NCI-H2227 (cell line): ENCODE data around the gene FRMD8.
"Not testable (repeated sequence)": the region's sequence is repeated elsewhere in the genome, so short reads cannot be mapped to it uniquely, and the experiment has no call there.

Experiments
- DNase-seq: peaks from one replicate; lab custom pipeline; 2025; ENCODE audit not compliant: unreplicated experiment; lab: John Stamatoyannopoulos, UW

FRMD8 gene

DNA sequence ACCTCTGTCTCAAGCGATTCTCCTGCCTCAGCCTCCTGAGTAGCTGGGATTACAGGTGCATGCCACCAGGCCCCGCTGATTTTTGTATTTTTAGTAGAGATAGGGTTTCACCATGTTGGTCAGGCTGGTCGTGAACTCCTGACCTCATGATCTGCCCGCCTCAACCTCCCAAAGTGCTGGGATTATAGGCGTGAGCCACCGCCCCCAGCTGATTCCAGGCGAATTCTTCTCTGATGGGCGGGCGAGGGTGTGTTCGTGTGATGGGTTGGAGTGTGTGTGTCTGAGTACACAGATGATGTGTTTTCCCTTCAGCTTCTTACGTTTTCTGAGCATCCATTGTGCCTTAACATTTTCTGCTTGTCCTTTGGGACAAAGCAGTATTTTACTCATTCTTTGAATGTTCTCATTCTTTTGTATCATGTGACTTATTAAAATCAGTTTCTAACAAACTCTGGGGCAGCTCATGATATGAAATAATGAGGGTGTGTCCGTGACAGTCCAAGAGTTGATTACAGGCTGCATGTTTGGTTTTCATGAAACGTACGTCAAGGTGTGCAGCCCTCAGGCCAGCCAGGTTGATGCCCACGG is 26.7 kb downstream of the FRMD8 start:
- not testable (repeated sequence) for DNase-seq

DNA sequence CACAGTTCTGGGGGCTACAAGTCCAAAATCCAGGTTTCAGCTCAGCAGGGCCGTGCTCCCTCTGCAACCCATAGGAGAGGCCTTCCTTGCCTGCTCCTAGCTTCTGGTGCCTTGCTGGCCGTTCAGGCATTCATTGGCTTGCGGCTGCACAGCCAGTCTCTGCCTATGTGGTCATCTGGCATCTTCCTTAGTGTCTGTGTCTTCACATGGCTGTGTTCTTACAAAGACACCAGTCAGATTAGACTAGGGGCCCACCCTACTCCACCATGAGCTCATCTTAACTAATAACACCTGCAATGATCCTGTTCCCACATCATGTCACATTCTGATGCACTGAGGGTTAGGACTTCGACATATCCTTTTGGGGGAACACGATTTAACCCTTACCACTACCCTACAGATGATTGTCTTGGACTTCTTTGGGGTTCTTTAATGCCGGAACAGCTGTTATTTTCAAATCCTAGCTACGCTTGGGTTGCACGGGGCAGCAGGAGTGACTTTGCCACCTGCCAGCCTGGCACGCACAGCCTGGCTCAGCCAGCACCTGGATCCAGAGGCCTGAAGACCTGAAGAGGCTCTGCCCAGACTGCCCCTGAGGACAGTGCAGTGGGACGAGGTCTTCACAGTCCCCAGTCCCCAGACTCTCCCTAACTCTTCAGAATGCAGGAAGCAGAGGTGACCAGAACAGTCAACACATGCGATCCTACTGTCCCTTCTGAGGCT is 28.5 kb downstream of the FRMD8 start:
- DNase-seq = no peak

- DNase-seq = no peak
Observed at GRCh38 chr11:65415499-65416340, 29.3 kb downstream of the FRMD8 start.

DNA sequence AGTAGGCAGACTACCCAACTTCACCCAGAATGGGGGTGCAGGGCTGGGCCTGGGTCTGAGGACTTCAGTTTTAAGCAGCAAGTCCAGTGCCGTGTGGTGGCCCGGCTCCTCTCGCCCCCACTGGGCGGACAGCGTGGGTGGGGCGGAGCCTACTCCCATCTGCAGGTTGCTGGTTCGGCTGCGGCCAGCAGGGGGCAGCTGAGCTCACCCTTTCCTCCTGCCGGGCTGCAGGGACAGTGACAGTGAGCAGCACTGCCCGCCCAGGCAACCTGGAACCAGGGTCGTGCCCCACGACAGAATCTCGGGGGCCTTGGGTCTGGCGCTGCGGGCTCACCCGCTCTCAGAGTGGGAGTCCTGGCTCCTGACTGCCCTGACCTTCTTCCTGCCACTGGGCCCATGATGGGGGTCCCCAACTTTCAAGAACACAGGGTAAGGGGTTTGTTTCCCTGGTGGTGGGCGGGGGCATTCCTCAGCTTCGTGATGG is 29.9 kb downstream of the FRMD8 start:
- peak; percentile 91 for DNase-seq

DNA sequence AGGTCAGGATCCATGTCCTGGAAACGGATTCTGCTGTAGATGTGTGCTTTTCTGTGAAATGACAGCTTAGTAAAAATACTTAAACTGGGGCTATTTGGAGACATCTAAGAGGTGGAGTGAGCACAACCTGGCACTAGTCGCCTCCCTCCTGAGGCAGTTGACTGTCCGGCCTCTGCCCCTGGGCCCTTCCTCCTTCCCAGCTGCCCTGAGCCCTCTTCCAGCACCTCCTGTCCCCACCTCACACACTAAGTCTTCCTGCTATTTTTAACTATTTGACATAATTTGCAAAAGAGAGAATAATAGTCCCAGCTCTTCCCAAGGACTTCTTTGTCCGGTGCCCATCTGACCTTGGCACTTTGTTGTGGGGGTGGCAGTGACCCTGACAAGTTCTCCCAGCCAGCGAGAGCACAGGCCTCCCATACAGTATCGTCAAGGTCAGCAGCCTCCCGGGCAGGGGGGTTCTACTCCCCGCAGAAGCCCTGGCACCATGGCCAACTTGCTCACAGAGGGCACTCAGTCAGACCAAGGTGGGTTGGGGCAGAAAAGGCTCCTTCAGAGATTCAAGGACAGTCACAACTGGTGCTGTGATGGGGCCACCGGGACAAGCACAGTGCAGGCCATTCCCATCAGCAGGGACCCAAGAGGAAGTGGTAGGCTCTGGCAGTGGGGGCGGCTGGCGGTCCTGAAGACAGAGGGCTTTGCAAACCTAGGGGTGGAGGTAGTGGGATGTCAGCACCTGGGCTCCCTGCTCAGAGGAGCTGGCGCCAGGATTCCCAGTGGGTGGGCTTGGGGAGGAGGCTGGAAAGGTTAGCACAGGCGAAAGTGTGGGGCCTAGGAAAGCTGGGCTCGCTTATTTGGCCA is 30.6 kb downstream of the FRMD8 start:
- no peak for DNase-seq

- no peak for DNase-seq
Observed at GRCh38 chr11:65417702-65418430, 31.4 kb downstream of the FRMD8 start.

DNA sequence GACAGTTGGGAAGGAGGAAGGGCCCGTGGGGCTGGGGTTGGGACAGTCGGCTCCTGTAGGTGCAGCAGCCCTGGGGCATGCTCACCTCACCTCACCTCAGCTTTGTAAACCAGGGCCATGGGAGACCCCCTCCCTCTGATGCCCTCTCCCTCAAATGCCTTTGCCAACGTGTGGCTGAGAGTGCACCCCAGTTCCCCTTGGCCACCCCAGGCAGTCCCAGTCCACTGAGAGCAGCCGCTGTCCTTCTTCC is 31.9 kb downstream of the FRMD8 start:
- DNase-seq = no peak

- peak; percentile 92 for DNase-seq
Observed at GRCh38 chr11:65418681-65419459, 32.4 kb downstream of the FRMD8 start.

GRCh38 chr11:65419460-65419771 is 33.0 kb downstream of the FRMD8 start:
- DNase-seq = no peak

DNA sequence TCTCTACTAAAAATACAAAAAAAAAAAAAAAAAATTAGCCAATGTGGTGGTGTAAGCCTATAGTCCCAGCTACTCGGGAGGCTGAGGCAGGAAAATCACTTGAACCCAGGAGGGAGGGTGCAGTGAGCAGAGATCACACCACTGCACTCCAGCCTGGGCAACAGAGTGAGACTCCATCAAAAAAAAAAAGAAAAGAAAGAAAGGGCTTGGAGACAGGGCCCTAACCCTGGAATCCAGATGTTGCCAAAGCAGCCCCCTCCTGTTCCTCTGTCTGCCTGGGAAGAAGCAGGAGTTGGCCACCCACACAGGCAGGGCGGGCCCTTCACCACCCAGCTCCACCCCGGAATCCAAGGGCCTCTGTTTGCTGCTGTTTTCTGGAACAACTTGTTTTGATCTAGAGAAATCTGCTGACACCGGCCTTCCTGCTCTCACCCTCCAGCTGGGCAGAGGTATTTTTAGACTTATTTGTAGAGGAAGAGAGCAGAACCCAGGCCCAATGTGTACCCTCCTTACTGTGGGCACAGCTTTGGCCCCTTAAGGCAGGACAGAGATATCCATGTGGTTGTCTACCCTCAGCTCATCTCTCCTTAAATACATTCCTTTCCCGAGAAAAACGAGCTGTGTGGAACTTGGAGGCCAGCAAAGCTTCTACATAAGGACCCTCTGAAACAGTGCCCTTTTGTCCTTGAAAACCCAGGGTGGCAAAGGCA is 33.5 kb downstream of the FRMD8 start:
- peak; percentile 57 for DNase-seq

DNA sequence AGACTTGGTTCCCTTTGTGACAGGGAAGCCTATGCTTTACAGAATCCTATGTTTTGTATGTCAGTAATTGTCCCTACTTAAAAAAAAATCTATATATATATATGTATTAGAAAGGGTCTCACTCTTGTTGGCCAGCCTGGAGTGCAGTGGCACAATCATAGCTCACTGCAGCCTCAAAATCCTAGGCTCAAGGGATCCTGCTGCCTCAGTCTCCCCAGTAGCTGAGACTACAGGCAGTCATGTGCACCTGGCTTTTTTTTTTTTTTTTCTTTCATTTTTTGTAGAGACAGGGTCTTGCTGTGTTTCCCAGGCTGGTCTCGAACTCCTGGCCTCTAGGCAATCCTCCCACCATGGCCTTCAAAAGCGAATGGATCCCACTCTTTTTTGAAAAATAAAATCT is 34.1 kb downstream of the FRMD8 start:
- DNase-seq = no peak

DNA sequence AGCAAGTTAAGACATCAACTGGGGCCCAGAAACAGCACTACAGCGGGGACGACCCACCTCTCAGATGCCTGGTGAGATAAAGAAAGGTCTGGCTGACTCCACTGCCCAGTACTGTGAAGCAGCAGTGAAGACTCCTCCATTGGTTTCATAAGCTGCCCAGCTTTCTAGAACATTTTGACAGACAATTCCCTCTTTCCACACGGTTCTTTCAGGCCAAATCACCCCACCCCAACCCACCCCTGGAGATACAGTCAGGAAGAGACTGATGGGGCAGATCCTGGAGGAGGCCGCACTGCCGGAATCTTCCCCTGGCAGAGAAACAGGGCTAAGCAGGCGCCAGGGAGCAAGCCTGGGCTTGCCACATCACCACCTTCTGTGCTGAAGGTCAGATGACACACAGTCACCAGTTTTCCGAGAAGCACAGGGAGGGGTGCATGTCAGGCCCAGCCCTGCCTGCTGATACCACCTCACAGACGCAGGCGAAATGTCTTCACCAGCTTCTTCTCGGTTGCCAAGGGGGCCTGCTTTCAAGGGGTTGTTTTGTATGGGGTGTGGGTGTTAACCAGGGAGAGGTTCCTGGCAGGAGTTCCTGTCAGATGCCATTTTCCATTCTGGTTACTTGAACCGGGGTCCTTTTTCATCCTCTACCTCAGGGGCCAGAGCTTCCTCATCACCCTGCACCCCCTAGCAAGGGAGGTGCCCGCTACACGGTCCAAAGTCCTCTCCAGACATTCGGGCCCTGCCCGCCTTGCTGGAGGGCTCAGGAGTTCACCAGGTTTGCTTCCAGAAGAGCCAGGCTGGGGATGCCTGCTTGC is 34.7 kb downstream of the FRMD8 start:
- DNase-seq = peak; percentile 83

GRCh38 chr11:65421794-65422632 is 35.6 kb downstream of the FRMD8 start:
- peak; percentile 97 for DNase-seq

GRCh38 chr11:65422633-65423515 is 36.4 kb downstream of the FRMD8 start, which contains the start of gene NEAT1:
NEAT1 (plus strand) TSS chr11:65422798.
- peak; percentile 93 for DNase-seq

DNA sequence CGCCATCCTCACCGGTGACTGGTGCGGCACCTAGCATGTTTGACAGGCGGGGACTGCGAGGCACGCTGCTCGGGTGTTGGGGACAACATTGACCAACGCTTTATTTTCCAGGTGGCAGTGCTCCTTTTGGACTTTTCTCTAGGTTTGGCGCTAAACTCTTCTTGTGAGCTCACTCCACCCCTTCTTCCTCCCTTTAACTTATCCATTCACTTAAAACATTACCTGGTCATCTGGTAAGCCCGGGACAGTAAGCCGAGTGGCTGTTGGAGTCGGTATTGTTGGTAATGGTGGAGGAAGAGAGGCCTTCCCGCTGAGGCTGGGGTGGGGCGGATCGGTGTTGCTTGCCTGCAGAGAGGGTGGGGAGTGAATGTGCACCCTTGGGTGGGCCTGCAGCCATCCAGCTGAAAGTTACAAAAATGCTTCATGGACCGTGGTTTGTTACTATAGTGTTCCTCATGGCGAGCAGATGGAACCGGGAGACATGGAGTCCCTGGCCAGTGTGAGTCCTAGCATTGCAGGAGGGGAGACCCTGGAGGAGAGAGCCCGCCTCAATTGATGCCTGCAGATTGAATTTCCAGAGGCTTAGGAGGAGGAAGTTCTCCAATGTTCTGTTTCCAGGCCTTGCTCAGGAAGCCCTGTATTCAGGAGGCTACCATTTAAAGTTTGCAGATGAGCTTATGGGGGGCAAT is 37.2 kb downstream of the FRMD8 start:
- no peak for DNase-seq
